HG02973 (cell line): ENCODE results near the gene ZIC1.

ENCODE experiments used
- ATAC-seq: cut with Tn5 transposase; IDR thresholded peaks from one replicate; pipeline ENCODE4 v1.9.1; 2021; ENCODE audit warnings: moderate library complexity; ENCODE audit not compliant: unreplicated experiment

The ZIC1 gene

DNA sequence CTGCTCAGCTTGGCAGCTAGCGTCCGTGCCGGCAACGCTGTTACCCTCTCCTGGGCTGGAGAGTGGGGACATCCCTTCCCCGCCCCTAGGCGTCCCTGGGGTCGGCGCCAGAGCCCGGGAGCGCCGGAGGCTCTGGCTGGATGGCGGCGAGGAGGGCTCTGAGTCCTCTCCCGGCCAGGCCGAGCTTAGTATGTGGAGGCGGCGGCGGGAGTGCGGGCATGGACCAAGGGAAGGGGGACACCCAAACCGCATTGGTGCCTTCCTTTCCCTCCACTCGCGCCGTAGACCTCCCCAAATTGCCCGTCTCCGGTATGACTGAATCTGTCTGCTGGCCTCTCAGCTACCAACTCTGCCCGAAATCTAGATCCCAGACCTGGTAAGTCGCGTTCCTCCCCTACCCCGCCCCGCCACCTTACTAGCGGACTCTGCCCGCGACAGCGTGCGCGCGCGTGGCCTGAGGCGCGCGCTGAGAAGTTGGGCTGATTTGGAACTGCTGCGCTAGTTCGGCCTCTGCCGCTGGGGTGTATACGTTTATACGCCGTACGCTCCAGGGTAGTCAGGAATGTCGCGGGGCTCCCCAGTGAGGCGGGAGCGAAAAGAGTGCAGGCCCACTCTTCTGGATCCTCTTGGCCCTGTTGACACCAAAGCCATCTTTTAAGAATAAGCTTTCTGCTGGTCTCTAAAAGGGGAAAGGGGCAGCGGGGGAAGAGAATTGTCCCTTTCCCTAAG lies 12.2 kb downstream of the ZIC1 start:
- no peak for ATAC-seq

DNA sequence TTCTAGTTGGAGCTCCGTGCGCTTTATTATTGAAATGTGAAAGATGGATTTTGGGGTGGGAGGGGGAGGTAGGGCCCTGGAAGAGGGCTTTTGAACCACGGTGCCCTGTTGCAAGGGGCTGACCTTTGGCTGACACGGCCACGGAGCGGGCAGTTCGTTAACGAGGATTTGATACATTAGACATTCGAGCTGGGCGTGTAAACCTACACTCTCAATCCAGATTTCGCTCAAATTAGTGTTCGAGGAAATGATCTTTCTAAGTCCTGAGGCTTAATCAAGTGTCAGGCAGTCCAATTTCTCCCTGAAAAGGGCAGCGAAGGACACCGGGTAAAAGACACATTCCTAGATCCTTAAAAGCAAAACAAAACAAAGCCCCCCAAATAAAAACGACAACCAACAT lies 13.0 kb downstream of the ZIC1 start:
- no peak for ATAC-seq

DNA sequence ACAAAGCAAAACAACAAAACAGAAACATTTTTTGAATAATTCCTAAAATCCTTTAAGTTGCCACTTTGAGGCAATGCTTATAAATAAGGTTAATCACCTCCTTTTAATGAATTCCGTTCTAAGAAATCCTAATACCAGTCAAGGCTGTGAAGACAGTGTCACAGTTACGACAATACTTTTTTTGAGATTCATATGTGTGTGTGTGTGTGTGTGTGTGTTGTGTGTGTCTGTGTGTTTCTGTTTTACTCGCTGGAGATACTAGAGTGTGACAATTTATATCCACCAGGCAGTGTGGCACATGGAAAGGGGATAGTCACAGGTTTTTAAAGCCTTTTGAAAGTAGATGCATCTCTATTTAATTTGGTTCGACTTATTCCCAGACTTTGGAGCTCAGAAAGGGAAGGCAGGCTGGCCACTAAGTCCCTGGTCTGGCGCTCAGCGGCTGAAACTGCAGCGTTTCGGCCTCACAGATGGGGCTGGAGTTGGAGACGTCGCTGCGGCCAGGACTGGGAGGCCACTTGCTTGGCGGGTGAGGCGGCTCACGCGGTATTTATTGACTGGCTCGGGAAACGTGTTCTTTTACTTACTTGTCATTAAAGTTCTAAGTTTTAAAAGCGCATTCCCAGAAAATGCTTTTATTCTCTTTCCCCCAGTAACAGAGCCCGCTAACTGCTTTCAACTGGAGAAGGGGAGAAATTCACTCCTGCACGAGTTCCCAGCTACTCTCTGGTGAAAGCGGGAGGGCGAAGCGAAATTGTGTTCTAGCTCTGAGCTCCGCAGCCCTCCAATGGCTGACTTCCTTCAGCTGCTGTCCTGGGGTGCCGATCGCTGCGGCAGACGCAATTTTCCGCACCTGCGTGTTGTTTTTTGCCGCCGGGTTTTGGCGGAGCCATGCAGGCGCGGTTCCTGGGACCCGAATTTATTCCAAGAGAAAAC lies 13.7 kb downstream of the ZIC1 start:
- no peak for ATAC-seq

DNA sequence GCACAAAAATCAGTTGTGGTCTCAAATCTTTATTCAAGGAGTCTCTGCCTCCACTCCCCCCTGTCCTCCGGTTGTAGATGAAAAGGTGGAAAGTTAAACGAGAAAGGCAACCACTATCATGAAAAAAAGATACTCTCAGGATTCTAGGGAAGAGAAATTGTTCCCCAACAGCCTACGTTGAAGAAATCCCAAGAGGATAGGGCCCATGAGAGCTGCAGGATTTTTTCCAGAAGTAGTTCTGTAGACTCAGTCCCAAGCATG lies 14.3 kb downstream of the ZIC1 start:
- no peak for ATAC-seq

DNA sequence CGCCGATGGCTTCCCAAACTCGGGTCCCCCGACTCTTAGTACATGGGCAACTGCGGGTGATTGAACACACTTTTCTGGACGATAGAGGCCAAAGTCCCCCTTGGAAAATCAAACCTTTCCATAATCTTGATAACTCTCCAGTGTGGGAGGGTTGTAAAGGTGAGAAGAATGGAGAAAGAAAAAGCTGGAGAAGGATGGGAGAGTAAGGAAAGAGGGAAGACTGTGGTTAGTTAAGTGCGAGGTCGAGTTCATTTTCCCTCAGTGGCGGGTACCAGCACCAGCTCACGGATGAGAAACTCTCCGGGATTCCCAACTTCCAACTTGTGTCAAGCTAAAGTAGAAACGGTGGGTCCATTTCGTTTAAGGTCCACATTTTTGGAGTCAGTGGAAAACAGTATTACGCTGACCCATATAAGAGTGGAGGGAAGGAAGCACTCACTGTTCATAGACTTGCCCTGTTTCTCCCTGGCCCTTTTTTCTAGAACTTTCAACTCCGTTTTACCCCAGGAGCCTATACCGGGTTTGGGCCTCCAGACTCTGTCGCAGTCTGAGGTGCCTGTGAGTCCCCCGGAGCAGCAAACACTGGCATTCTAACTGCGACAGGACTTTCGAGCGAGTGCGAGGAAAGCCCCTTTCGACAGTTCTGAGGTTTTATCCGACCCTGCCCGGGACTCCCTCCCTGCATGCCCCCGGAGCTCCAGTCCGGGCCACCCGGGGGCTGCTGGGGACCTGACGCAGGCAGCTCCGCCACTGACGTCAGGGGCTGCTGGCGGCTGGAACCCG lies 14.8 kb downstream of the ZIC1 start:
- ATAC-seq = no peak

DNA sequence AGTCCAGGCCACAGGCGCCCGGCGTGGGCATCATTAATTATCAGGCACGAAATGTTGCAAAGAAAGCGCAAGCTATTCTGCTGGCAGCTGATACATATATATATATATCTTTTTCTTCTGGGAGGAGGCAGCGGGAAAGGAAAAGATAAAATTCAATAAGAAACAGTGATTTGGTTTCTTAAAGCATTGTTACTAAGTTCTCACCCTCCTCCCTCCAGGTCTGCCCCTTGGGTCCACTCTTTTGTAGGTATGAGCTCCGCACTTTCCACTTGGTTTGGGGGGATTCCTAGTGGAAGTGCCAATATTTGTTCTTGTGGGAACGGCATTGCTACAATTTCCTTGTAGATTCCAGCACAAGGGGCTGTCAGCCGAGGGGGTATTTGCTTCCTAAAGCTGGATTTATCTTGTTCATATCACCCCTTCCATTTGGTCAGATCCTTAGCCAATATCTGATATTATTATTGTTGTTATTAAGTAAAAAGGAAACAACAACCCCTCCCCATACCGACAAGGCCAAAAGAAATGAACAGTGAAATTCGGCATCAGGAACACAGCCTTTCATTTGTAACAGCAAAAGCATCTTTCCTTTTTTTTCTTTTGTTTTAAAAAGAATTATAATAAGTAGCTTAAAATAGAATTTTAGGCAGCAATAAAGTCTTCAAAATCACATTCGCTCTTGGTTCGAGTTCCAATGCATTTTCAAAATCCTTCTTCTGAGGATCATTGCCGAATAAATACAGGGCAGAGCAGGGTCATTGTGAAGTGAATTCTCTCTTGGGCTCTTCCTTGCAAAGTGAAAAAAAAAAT lies 15.6 kb downstream of the ZIC1 start:
- ATAC-seq = no peak

DNA sequence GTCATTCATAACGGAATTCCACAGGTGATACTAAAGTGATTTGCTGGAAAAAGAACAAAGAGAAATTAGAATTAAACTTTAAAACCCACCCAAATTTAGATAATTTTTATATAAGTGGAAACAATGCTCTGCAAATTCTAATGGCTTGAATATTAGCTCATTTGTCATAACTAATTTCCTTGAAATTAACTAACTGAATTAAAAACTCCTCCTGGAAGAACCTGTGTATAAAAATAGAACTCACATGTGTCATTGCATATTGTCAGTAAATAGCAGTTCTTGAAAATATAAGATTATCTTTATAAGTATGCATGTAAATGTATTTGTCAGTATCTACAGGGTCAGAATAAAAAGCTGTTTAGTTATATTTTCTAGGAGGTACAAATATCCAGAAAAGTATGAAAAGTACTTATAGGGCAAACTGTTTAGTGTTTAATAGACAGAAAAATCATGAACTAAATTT lies 16.3 kb downstream of the ZIC1 start:
- no peak for ATAC-seq

DNA sequence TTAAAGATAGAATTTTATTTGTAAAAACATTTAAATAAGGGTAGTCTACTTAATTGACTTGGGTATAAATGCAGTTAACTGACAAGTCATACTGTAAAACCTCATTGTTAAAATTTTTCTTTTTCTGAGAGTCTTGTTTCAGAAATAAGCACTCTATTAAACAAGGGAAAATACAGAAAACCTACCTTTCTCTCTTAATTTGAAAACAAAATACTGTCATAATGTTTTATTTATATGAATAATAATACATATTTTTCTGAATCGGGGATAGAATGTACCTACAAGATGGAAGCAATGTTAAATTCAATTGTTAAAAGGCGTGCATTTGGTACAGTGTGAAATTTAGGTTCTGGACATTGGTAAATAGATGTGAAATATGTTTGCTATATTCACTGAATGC lies 17.8 kb downstream of the ZIC1 start:
- no peak for ATAC-seq

DNA sequence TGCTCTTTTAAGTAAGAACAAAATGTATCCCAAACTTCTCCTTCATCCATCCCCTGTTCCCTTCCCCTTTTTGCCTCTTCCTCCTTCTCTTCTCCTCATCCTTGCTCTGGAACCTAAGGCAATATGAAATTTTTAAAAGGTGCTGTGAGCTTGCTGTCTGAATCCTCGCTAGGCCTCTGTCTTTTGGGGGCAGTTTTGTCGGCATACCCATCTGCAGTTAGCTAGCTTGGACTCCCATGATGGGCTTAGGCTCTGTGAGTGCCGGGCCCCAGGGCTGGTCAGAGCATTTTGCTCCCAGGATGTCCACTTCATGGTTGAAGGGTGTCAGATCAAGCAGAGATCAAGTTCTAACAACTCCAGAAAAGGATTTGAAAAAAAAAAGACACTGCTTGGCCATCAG lies 18.6 kb downstream of the ZIC1 start:
- ATAC-seq = no peak

DNA sequence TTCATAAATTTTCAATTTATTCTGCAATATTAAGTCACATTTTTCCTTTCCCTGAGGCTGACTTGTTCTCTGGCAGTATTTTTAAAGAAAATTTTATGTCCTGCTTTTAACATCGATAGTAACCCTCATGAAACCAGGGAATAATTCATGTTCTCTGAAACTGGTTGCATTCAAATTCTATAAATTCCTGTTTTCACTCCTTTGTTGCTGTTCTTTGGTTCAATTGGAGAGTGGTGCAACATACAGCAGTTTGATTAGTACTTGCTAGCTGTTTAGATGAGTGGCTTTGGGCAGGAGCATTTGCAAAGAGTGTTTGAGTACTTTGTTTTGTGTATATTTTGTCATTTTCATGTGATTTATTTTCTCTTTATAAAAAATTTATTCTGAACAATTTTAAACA lies 19.2 kb downstream of the ZIC1 start:
- ATAC-seq = no peak

DNA sequence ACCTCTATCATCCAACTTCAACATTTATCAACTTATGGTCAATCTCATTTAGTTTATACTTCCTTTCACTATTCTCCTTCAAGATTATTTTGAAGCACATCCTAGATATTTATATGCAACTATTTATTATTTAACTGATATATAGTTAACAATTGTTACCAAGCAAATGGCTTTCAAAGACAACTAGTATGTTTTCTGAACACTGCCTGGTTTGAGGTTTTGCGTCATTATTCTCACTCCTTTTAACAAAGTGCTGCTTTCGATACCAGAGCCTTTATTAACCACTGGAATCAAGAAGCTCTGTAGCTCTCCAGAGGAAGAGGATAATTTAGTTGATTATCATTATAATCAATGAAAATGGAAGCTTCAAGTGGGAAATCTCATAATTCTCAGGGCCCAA lies 19.6 kb downstream of the ZIC1 start:
- ATAC-seq = no peak

DNA sequence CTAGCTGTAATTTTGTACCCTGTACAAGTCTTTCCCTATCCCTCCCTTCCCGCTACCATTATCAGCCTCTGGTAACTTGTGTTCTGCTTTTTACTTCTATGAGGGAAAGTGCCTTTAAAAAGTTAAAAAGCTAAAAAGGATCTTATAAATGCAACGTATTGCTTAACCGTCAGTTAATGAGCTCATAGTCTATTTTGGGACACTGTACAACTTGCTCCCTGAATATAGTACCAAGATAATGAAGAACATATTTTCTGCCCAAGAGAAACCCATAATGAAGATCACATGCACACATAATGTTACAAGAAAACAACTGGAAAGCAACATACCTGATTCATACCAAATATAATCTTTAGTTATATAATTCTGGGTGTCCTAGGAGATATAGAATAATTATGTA lies 22.6 kb downstream of the ZIC1 start:
- no peak for ATAC-seq

DNA sequence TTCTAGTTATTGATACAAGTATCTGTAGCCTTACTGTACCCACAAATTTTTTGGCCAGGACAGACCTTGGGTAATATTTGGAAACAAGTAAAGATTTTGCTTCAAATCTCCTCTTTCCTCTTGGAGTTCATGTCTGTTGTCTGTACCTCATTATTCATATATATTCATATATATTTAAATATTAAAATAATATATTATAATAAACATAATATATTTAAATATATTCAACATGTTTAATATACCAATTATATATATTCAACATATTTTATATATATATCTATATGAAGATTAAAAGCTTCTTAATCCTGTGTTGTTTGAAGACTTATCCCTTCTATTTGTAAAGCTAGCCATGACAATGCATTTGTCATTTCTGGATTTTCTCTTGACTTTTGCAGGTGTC lies 38.1 kb downstream of the ZIC1 start:
- no peak for ATAC-seq

DNA sequence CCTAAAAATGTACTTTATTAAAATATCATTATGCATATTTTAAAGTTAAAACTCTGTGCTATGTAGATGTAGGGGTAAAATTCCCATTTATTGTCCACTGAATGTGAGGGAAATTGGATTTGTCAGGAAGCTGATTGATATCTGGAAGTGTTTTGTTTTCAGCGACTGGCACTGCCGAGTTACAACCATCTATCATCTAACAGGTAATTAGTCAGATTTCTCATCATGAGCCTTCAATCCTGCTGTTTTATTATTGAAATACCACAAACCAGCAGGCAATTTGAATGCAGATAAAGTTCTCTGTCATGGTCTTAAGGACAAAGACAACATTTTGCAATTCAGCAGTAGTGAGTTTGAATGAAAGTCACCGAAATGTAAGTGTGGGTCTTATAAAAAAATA lies 40.5 kb downstream of the ZIC1 start:
- no peak for ATAC-seq

DNA sequence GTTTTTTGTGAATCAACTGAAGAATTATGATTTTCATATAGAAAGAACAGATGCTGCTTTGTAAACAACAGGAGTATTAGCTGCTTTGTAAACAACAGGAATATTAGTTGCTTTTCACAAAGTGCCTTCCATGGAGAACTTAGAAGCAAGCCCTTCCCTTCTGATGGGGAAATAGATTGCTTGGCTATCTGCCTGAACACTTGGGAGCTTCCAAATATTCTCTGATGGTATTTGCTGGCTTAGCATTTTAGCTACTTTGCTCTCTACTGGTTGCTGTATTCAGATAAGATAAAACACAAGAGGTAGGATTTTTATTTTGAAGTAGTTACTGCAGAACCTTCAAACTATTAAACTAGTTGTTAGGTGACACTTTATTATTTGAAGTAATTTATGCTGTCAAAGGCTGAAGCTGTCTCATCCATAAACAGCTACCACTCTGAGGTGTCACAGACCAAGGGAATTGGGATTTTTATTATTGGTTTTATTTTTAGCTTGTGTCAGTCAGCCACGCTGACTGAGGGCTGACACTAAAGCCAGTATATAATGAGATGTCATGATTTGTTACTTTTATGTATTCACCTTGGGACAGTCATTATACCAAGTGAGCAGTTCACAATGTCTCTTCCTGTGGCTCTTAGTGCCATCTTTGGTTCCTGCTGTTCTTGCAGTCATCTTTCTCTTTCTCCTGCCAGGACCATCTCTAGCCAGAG lies 50.0 kb downstream of the ZIC1 start:
- ATAC-seq = no peak

DNA sequence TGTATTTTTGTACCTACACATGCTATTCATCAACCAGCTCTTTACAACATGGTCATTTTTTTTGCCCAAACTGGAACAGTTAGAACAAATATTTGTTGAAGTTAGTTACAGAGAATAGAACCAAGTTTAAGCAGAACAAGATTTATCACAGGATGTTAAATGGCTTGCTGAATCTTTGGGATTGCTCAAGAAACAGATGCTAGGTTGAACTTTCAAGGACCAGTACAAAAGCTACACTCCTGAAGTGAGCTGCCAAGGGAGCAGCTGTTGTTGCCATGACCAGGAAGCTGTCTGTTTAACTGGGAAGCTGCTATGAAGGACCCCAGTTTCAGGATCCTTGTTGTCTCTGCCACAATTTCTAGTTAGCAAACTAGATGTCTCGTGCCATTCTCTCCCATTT lies 53.7 kb downstream of the ZIC1 start:
- ATAC-seq = no peak
